Mesenchymal stem cell (in vitro differentiated cells and primary cell): ENCODE data around the gene SLC25A30.

Experiments used
- DNase-seq: peaks from one replicate; pipeline ENCODE4 v3.0.0-alpha.2; 2013
- H2AFZ ChIP-seq: one replicate; pipeline ENCODE4 v1.6.1; 2013; ENCODE audit warnings: low read depth, mild to moderate bottlenecking, control low read depth, inconsistent platforms, low read length, moderate library complexity
- H2AK5ac ChIP-seq: 2 replicates; pipeline ENCODE4 v1.6.1; 2013; ENCODE audit warnings: low read length, moderate library complexity, mild to moderate bottlenecking, inconsistent platforms; ENCODE audit not compliant: severe bottlenecking
- H2BK120ac ChIP-seq: one replicate; pipeline ENCODE4 v1.6.1; 2013; ENCODE audit warnings: low read depth, mild to moderate bottlenecking, inconsistent platforms, low read length, moderate library complexity
- H2BK12ac ChIP-seq, 2 experiments: one replicate each; pipeline ENCODE4 v1.6.1; 2013; ENCODE audit warnings: inconsistent platforms in 2 of 2, low read length in 2 of 2, mild to moderate bottlenecking in 2 of 2, moderate library complexity in 2 of 2, control low read depth in 1 of 2
- H2BK15ac ChIP-seq: one replicate; pipeline ENCODE4 v1.6.1; 2013; ENCODE audit warnings: mild to moderate bottlenecking, low read depth, inconsistent platforms; ENCODE audit not compliant: poor library complexity, severe bottlenecking
- H2BK5ac ChIP-seq: 2 replicates; pipeline ENCODE4 v1.6.1; 2013; ENCODE audit warnings: low read depth, mild to moderate bottlenecking, low read length, control low read depth, inconsistent platforms; ENCODE audit not compliant: poor library complexity, severe bottlenecking
- H3K14ac ChIP-seq, 2 experiments: one replicate each; pipeline ENCODE4 v1.6.1; 2013; ENCODE audit warnings: inconsistent platforms in 2 of 2, low read length in 2 of 2, control low read depth in 1 of 2, mild to moderate bottlenecking in 1 of 2, moderate library complexity in 1 of 2
- H3K18ac ChIP-seq, 2 experiments: one replicate each; pipeline ENCODE4 v1.6.1; 2013; ENCODE audit warnings: inconsistent platforms in 2 of 2, low read length in 2 of 2, control low read depth in 1 of 2, low read depth in 1 of 2, mild to moderate bottlenecking in 1 of 2
- H3K23ac ChIP-seq, 2 experiments: one replicate each; pipeline ENCODE4 v1.6.1; 2013; ENCODE audit warnings: inconsistent platforms in 2 of 2, low read length in 2 of 2, mild to moderate bottlenecking in 2 of 2, moderate library complexity in 2 of 2, control low read depth in 1 of 2
- H3K27ac ChIP-seq: 2 replicates; pipeline ENCODE4 v1.5.1; 2013; ENCODE audit warnings: mild to moderate bottlenecking, moderate library complexity, low read length, control low read depth, inconsistent platforms; ENCODE audit not compliant: poor library complexity, severe bottlenecking
- H3K27me3 ChIP-seq, 2 experiments: 2 replicates each; pipeline versions ENCODE4 v1.6.1 to v1.7.0; 2013; ENCODE audit warnings: low read length in 2 of 2, mild to moderate bottlenecking in 2 of 2, moderate library complexity in 2 of 2, control low read depth in 1 of 2, inconsistent platforms in 1 of 2; ENCODE audit not compliant: control insufficient read depth in 1 of 2, insufficient read depth in 1 of 2
- H3K36me3 ChIP-seq, 2 experiments: 2 replicates each; pipeline versions ENCODE4 v1.6.1 to v1.7.0; 2013; ENCODE audit warnings: low read length in 2 of 2, control low read depth in 1 of 2, inconsistent platforms in 1 of 2, low read depth in 1 of 2, mild to moderate bottlenecking in 1 of 2; ENCODE audit not compliant: insufficient read depth in 2 of 2, control insufficient read depth in 1 of 2
- H3K4ac ChIP-seq, 2 experiments: one replicate each; pipeline ENCODE4 v1.6.1; 2013; ENCODE audit warnings: inconsistent platforms in 2 of 2, low read length in 2 of 2, mild to moderate bottlenecking in 2 of 2, moderate library complexity in 2 of 2, control low read depth in 1 of 2, low read depth in 1 of 2
- H3K4me1 ChIP-seq: 2 replicates; pipeline ENCODE4 v1.6.1; 2013; ENCODE audit warnings: low read depth, low read length, control low read depth; ENCODE audit not compliant: control insufficient read depth, insufficient read depth
- H3K4me2 ChIP-seq: 2 replicates; pipeline ENCODE4 v1.6.1; 2013; ENCODE audit warnings: low read length, mild to moderate bottlenecking, inconsistent platforms; ENCODE audit not compliant: poor library complexity, severe bottlenecking
- H3K4me3 ChIP-seq, 2 experiments: 2 replicates each; pipeline versions ENCODE4 v1.5.1 to v1.7.0; 2013; ENCODE audit warnings: low read length in 2 of 2, mild to moderate bottlenecking in 2 of 2, control low read depth in 1 of 2, low read depth in 1 of 2; ENCODE audit not compliant: insufficient read depth in 1 of 2
- H3K79me1 ChIP-seq: replicated peaks from 2 replicates; pipeline ENCODE4 v1.6.1; 2013; ENCODE audit warnings: mild to moderate bottlenecking, control low read depth, low read length, inconsistent platforms; ENCODE audit not compliant: poor library complexity, severe bottlenecking
- H3K9ac ChIP-seq: 2 replicates; pipeline ENCODE4 v1.7.0; 2013; ENCODE audit warnings: mild to moderate bottlenecking, low read length, moderate library complexity
- H3K9me3 ChIP-seq: 2 replicates; pipeline ENCODE4 v1.7.0; 2013; ENCODE audit warnings: mild to moderate bottlenecking, low read length; ENCODE audit not compliant: control insufficient read depth
- H4K8ac ChIP-seq: one replicate; pipeline ENCODE4 v1.6.1; 2013; ENCODE audit warnings: inconsistent platforms, mild to moderate bottlenecking, low read length, moderate library complexity
- H4K91ac ChIP-seq: one replicate; pipeline ENCODE4 v1.6.1; 2013; ENCODE audit warnings: mild to moderate bottlenecking, low read length, inconsistent platforms
- WGBS: methylation state at CpG from one replicate; pipeline ENCODE4 v1.1.7; 2013; ENCODE audit warnings: mixed read lengths; 5-methylcytosine and 5-hydroxymethylcytosine counted together

SLC25A30 gene

GRCh38 chr13:45464141-45464686, 46.0 kb upstream of the SLC25A30 start:
- Histone ChIP-seq H2BK5ac (no peak overlapping the region), H3K9me3 (no peaks in the 10 kb centered on the region), H3K14ac (no peak overlapping the region), H3K18ac (peak overlapping the region; percentile 28 to 75), H2AFZ (no peak overlapping the region), H3K4me2 (peak overlapping the region; percentile 52), H2BK15ac (no peak overlapping the region), H2BK12ac (peak overlapping the region in 1 of 2 experiments; percentile 84), H3K79me1 (no peaks in the 10 kb centered on the region), H3K4me3 (peak overlapping the region in 1 of 2 experiments; percentile 94), H3K4me1 (peaks cover 11% of the 10 kb centered on the region), H3K36me3 (peaks cover 0 to 7% of the 10 kb centered on the region in 2 experiments), H3K9ac (peak overlapping the region; percentile 95), H4K8ac (peak overlapping the region; percentile 94), H3K4ac (peak overlapping the region; percentile 60 to 64), H2AK5ac (peak overlapping the region; percentile 74), H2BK120ac (no peak overlapping the region), H3K27ac (peak overlapping the region; percentile 69), H3K23ac (no peak overlapping the region), H3K27me3 (no peaks in the 10 kb centered on the region), H4K91ac (peak overlapping the region; percentile 80)
- 96% methylated on average over 8 of the region's 9 CpGs for WGBS
- no peak for DNase-seq

GRCh38 chr13:45456196-45456972, 38.2 kb upstream of the SLC25A30 start:
- 88% methylated on average over 2 of the region's 2 CpGs for WGBS
- Histone ChIP-seq H3K79me1 (no peaks in the 10 kb centered on the region), H3K9ac (no peak overlapping the region)

GRCh38 chr13:45454204-45454603, 36.0 kb upstream of the SLC25A30 start:
- Histone ChIP-seq H2AK5ac (no peak overlapping the region), H4K91ac (no peak overlapping the region), H2BK12ac (no peak overlapping the region), H3K9me3 (no peaks in the 10 kb centered on the region), H2BK5ac (no peak overlapping the region), H3K4ac (no peak overlapping the region), H3K23ac (no peak overlapping the region), H3K27ac (no peak overlapping the region), H3K4me3 (no peak overlapping the region), H2AFZ (no peak overlapping the region), H3K27me3 (no peaks in the 10 kb centered on the region), H2BK15ac (no peak overlapping the region), H4K8ac (no peak overlapping the region), H3K9ac (no peak overlapping the region), H2BK120ac (no peak overlapping the region), H3K18ac (no peak overlapping the region), H3K4me2 (no peak overlapping the region), H3K79me1 (no peaks in the 10 kb centered on the region), H3K4me1 (peaks cover 3% of the 10 kb centered on the region), H3K14ac (peak overlapping the region in 1 of 2 experiments; percentile 41), H3K36me3 (no peaks in the 10 kb centered on the region)
- no peak for DNase-seq
- WGBS = 71% methylated on average over 7 of the region's 7 CpGs

More at GRCh38 chr13:45456196-45456972, 38.2 kb upstream of the SLC25A30 start:
- Histone ChIP-seq H3K4me1 (peaks cover 3% of the 10 kb centered on the region), H2BK15ac (no peak overlapping the region), H3K27ac (peak overlapping the region; percentile 29), H2BK5ac (no peak overlapping the region), H2AFZ (no peak overlapping the region), H2BK12ac (no peak overlapping the region), H3K14ac (no peak overlapping the region), H4K91ac (no peak overlapping the region), H3K4me3 (no peak overlapping the region), H3K27me3 (no peaks in the 10 kb centered on the region), H3K4ac (peak overlapping the region in 1 of 2 experiments; percentile 11), H3K36me3 (no peaks in the 10 kb centered on the region), H4K8ac (no peak overlapping the region), H2BK120ac (no peak overlapping the region), H3K9me3 (no peaks in the 10 kb centered on the region), H3K23ac (no peak overlapping the region), H2AK5ac (no peak overlapping the region), H3K4me2 (no peak overlapping the region), H3K18ac (no peak overlapping the region)
- no peak for DNase-seq

- Histone ChIP-seq H3K14ac (no peak overlapping the region), H2BK12ac (no peak overlapping the region), H2AFZ (no peak overlapping the region), H3K9ac (no peak overlapping the region), H3K23ac (no peak overlapping the region), H3K79me1 (no peaks in the 10 kb centered on the region), H3K4me2 (no peak overlapping the region), H3K4me3 (no peak overlapping the region), H4K91ac (no peak overlapping the region), H3K9me3 (no peaks in the 10 kb centered on the region), H2BK5ac (no peak overlapping the region), H3K4ac (no peak overlapping the region), H3K27me3 (peaks cover 0 to 3% of the 10 kb centered on the region in 2 experiments), H3K36me3 (no peaks in the 10 kb centered on the region), H3K27ac (no peak overlapping the region), H2BK120ac (no peak overlapping the region), H2AK5ac (no peak overlapping the region), H4K8ac (no peak overlapping the region), H3K4me1 (peaks cover 11% of the 10 kb centered on the region), H2BK15ac (no peak overlapping the region), H3K18ac (no peak overlapping the region)
- 82% methylated on average over 2 of the region's 4 CpGs for WGBS
- DNase-seq = no peak
These were observed 33.1 kb upstream of the SLC25A30 start for GRCh38 chr13:45451282-45451681.
